ENCODE results near the gene P2RX4.

DNA sequence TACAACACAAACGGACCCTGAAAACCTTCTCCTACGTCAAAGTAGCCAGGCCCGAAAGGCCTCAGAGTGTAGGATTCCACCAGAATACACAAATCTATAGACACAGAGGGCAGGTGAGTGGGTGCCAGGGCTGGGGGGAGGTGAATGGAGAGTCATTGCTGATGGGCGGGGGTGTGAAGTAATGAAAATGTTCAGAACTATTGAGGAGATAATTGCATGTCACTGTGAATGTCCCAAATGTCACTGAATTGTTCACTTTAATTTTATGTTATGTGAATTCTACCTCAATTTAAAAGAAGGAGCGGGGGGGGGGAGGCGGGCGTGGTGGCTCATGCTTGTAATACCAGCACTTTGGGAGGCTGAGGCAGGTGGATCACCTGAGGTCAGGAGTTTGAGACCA, 36.0 kb downstream of the P2RX4 start:
- TF ChIP-seq, protein P1, sequence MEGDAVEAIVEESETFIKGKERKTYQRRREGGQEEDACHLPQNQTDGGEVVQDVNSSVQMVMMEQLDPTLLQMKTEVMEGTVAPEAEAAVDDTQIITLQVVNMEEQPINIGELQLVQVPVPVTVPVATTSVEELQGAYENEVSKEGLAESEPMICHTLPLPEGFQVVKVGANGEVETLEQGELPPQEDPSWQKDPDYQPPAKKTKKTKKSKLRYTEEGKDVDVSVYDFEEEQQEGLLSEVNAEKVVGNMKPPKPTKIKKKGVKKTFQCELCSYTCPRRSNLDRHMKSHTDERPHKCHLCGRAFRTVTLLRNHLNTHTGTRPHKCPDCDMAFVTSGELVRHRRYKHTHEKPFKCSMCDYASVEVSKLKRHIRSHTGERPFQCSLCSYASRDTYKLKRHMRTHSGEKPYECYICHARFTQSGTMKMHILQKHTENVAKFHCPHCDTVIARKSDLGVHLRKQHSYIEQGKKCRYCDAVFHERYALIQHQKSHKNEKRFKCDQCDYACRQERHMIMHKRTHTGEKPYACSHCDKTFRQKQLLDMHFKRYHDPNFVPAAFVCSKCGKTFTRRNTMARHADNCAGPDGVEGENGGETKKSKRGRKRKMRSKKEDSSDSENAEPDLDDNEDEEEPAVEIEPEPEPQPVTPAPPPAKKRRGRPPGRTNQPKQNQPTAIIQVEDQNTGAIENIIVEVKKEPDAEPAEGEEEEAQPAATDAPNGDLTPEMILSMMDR (conservative IDR thresholded peaks at IDR 0.05; ENCODE audit: low read depth, low read length): no peak
- TF ChIP-seq CEBPB (IDR thresholded peaks at IDR 0.05; ENCODE audit: low read depth, low read length) (no peak), MXI1 (IDR thresholded peaks at IDR 0.05; ENCODE audit: borderline replicate concordance, low read depth, low read length) (no peak), RAD21 (IDR thresholded peaks at IDR 0.05; ENCODE audit: low read length) (no peak), MAZ (IDR thresholded peaks at IDR 0.05; ENCODE audit: borderline replicate concordance, low read depth, low read length) (no peak), POLR2A (IDR thresholded peaks at IDR 0.05; ENCODE audit: low read depth, low read length) (no peak), RCOR1 (IDR thresholded peaks at IDR 0.05; ENCODE audit: insufficient replicate concordance, low read length) (no peak), RFX5 (IDR thresholded peaks at IDR 0.05; ENCODE audit: low read depth, low read length) (no peak), SMC3 (IDR thresholded peaks at IDR 0.05; ENCODE audit: low read depth, low read length) (no peak), FOS (IDR thresholded peaks at IDR 0.05; ENCODE audit: low read depth, low read length) (no peak), CHD1 (IDR thresholded peaks at IDR 0.05; ENCODE audit: low read depth, low read length) (no peak)
- TF ChIP-seq, protein P2, sequence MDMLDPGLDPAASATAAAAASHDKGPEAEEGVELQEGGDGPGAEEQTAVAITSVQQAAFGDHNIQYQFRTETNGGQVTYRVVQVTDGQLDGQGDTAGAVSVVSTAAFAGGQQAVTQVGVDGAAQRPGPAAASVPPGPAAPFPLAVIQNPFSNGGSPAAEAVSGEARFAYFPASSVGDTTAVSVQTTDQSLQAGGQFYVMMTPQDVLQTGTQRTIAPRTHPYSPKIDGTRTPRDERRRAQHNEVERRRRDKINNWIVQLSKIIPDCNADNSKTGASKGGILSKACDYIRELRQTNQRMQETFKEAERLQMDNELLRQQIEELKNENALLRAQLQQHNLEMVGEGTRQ (IDR thresholded peaks at IDR 0.05; ENCODE audit: low read depth, low read length): no peak
